Measurements from ENCODE around the gene TNNI3. TPM values are rescaled to one million over a fixed set of nuclear protein-coding genes. Genes with fewer than 3 reads are reported as not detected.
A peak's percentile ranks its signal among the peaks of the same experiment; 100 is the strongest.

The TNNI3 gene
- total RNA-seq, 2 donors from 2014 or later, result not detected

DNA sequence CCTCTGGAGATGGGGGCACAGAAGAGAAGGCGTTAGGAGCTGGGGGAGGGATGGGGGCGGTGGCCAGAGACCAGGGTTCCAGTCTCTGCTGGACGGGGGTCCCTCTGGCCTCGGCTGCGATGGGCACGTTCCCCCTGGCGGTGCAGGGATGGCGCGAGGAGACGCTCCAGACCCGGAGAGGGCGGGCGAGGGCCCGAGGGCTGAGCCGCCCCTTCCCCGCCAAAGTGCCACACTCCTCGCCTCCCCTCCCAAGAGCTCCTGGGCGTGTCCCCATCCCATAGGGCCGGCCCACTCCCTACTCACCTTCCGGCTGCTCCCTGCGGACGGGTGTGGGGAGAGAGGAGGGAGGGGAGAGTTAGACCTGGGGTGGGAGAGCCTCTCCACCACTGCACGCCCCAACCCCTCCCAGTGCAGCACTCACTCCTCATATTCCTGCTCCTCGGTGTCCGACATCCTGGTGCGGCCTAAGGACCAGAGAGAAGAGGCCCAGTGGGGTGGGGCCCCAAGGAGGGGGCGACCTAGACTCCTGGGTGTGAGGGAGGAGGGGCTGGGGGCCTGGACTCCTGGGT, 10.7 kb downstream of the TNNI3 start:
- peaks cover 11 to 13% of the 10 kb centered on the region in 2 donors for H3K4me1 Mint-ChIP-seq (ENCODE audit: low read depth in 2 of 2)
- peaks cover 39 to 53% of the 10 kb centered on the region in 2 donors for H3K27me3 Mint-ChIP-seq
- H3K36me3 Mint-ChIP-seq, result no peaks in the 10 kb centered on the region
- H3K9me3 Mint-ChIP-seq, result peaks cover under 1% of the 10 kb centered on the region
- ATAC-seq (peak in 1 of 2 donors; percentile 43), DNase-seq (ENCODE audit: low spot score) (no peak)
- no peak overlapping the region for H3K4me3 Mint-ChIP-seq
- H3K27ac Mint-ChIP-seq, result no peak overlapping the region

DNA sequence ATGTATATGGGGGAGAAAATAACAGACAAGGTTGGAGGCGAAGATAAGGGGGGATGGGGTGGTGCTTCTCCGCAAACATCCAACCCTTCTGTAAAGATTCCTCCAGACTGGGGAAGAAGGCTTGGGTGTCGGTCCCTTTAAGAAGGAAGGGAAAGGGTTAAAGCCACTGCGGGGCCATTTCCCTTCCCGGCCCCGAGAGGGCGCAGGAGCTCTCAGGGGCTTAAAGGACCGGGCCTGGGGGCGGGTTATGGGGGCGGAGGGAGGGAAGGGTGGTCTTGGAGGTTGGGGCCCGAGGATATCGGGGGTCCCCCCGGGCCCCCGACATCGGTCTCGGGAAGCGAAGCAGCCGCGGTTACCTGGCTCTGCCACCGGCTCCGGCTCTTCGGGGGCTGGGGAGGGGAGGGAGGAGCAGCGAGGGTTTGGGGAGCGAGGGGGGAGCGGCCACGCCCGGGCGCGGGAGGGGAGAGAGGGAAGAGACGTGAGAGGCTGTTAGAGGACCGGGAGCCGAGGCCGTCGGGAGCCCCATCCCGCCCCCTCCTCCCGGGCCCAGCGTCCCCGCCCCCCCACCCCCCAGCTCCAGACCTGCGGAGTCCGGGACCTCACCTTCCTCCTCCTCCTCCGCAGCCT, 11.3 kb downstream of the TNNI3 start:
- H3K4me1 Mint-ChIP-seq (ENCODE audit: low read depth in 2 of 2), result peaks cover 8 to 10% of the 10 kb centered on the region in 2 donors
- no peak for ATAC-seq
- H3K9me3 Mint-ChIP-seq, result no peaks in the 10 kb centered on the region
- H3K36me3 Mint-ChIP-seq, result no peaks in the 10 kb centered on the region
- no peak overlapping the region for H3K4me3 Mint-ChIP-seq
- H3K27me3 Mint-ChIP-seq, result peaks cover 40 to 53% of the 10 kb centered on the region in 2 donors
- no peak for DNase-seq (ENCODE audit: low spot score)
- no peak overlapping the region for H3K27ac Mint-ChIP-seq

- H3K27ac Mint-ChIP-seq, result no peak overlapping the region
- H3K27me3 Mint-ChIP-seq, result peaks cover 37 to 49% of the 10 kb centered on the region in 2 donors
- no peak for DNase-seq (ENCODE audit: low spot score)
- H3K4me1 Mint-ChIP-seq (ENCODE audit: low read depth in 2 of 2), result peaks cover 8 to 10% of the 10 kb centered on the region in 2 donors
- H3K36me3 Mint-ChIP-seq, result no peaks in the 10 kb centered on the region
- ATAC-seq, result no peak
- no peaks in the 10 kb centered on the region for H3K9me3 Mint-ChIP-seq
- H3K4me3 Mint-ChIP-seq, result no peak overlapping the region
Observed at GRCh38 chr19:55145232-55145631, 12.3 kb downstream of the TNNI3 start.

GRCh38 chr19:55141696-55142095, 15.8 kb downstream of the TNNI3 start:
- H3K27ac Mint-ChIP-seq, result no peak overlapping the region
- H3K36me3 Mint-ChIP-seq, result no peaks in the 10 kb centered on the region
- peaks cover 20 to 30% of the 10 kb centered on the region in 2 donors for H3K27me3 Mint-ChIP-seq
- ATAC-seq (no peak), DNase-seq (ENCODE audit: low spot score) (no peak)
- H3K4me1 Mint-ChIP-seq (ENCODE audit: low read depth in 2 of 2), result peaks cover 8% of the 10 kb centered on the region in 2 donors
- no peak overlapping the region for H3K4me3 Mint-ChIP-seq
- no peaks in the 10 kb centered on the region for H3K9me3 Mint-ChIP-seq

GRCh38 chr19:55137915-55138314, 19.6 kb downstream of the TNNI3 start:
- ATAC-seq (no peak), DNase-seq (ENCODE audit: low spot score) (no peak)
- Mint-ChIP-seq H3K4me1 (ENCODE audit: low read depth in 2 of 2) (peaks cover 0 to 2% of the 10 kb centered on the region in 2 donors), H3K36me3 (no peaks in the 10 kb centered on the region), H3K4me3 (no peak overlapping the region), H3K9me3 (no peaks in the 10 kb centered on the region), H3K27me3 (peaks cover 0 to 6% of the 10 kb centered on the region in 2 donors), H3K27ac (no peak overlapping the region)

DNA sequence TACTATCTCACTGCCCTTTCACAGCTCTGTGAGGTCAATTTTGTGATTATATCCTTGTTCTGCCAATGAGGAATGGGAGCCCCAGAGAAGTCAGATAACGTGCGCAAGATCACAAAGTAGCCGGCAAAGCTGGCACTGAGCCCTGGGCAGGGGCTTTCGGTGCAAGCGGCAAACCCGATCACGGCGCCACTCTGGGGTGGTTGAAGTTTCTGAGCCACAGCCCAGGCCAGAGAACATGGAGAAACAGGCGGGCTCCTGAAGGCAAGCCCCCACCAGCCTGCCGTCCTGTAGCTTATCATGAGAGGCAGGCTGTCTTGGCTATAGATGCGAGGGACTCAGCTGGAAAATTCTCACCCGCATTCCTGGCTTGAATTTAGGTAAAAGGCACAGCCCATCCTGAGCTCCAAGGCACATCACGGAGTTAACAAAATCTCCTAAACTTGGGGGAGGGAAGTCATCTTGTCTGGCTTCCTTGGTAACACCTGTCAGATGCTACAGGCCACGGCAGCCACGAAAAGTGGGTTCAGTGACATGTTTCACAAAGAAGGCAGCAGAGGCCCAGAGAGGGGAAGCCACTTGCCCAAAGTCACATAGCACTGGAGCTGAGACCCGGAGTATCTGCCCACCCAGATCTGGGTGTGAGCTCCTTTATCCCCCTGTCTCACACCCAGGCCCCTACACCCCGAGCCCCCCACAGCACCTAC, 21.0 kb downstream of the TNNI3 start:
- Mint-ChIP-seq H3K27me3 (peaks cover 2 to 7% of the 10 kb centered on the region in 2 donors), H3K9me3 (no peaks in the 10 kb centered on the region), H3K36me3 (no peaks in the 10 kb centered on the region), H3K4me1 (ENCODE audit: low read depth in 2 of 2) (peaks cover 0 to 2% of the 10 kb centered on the region in 2 donors), H3K27ac (no peak overlapping the region), H3K4me3 (no peak overlapping the region)
- DNase-seq (ENCODE audit: low spot score), result peak; percentile 5
- no peak for ATAC-seq

DNA sequence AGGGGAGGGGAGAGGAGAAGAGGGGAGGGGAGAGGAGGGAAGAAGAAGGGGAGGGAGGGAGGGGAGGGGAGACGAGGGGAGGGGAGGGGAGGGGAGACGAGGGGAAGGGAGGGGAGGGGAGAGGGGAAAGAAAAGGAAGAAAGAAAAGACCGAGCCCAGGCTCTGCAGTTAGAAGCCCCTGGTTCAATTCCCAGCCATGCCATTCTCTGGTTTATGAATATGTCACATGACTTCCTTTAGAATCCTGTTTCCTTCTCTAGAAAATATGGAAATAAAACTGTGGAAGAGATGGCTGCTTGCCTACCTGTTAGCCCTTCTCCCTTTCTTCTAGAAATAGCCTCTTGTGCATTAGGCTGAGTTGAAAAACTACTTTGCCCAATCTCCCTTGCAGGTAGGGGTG, 22.8 kb downstream of the TNNI3 start:
- no peak overlapping the region for H3K4me3 Mint-ChIP-seq
- no peaks in the 10 kb centered on the region for H3K4me1 Mint-ChIP-seq (ENCODE audit: low read depth in 2 of 2)
- DNase-seq (ENCODE audit: low spot score) (no peak), ATAC-seq (no peak)
- H3K9me3 Mint-ChIP-seq, result no peaks in the 10 kb centered on the region
- no peaks in the 10 kb centered on the region for H3K36me3 Mint-ChIP-seq
- no peak overlapping the region for H3K27ac Mint-ChIP-seq
- peaks cover 12 to 15% of the 10 kb centered on the region in 2 donors for H3K27me3 Mint-ChIP-seq

DNA sequence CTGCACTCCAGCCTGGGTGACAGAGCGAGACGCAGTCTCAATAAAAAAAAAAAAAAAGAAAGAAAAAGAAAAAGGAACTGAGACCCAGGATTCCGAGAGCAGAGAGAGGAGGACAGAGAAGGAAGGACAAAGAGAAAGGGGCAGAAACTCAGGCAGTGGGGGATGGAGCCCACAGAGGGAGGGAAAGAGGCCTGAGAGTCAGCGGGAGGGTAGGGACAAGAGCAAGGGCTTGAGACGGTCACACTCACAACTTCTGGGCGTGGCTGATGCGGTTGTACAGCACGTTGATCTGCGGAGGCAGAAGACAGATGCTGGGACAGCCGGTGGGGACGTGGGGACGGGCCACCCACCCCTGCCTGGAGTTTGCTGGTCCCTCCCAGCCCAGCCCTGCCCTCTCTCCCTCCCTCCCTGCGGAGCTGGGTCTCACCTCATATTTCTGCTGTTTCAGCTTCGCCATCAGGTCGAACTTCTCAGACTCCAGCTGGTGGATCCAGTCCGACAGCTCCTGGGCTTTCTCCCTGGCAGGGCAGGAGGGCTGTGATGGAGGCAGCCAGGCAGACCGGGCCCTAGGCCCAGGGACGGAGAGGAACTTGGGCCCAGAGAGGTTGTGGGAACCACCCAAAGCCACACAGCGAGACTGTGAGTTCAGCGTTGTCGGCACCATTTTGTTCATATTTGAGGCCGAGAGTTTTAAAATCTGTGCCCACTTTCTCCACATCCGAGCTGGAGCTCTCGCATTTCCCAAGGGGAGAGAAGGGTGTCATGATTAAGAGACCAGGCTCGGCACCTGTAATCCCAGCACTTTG, 23.7 kb downstream of the TNNI3 start:
- DNase-seq (ENCODE audit: low spot score), result peak; percentile 25
- Mint-ChIP-seq H3K4me1 (ENCODE audit: low read depth in 2 of 2) (no peaks in the 10 kb centered on the region), H3K36me3 (no peaks in the 10 kb centered on the region), H3K9me3 (no peaks in the 10 kb centered on the region), H3K4me3 (no peak overlapping the region), H3K27ac (no peak overlapping the region), H3K27me3 (peaks cover 16 to 22% of the 10 kb centered on the region in 2 donors)
- no peak for ATAC-seq

DNA sequence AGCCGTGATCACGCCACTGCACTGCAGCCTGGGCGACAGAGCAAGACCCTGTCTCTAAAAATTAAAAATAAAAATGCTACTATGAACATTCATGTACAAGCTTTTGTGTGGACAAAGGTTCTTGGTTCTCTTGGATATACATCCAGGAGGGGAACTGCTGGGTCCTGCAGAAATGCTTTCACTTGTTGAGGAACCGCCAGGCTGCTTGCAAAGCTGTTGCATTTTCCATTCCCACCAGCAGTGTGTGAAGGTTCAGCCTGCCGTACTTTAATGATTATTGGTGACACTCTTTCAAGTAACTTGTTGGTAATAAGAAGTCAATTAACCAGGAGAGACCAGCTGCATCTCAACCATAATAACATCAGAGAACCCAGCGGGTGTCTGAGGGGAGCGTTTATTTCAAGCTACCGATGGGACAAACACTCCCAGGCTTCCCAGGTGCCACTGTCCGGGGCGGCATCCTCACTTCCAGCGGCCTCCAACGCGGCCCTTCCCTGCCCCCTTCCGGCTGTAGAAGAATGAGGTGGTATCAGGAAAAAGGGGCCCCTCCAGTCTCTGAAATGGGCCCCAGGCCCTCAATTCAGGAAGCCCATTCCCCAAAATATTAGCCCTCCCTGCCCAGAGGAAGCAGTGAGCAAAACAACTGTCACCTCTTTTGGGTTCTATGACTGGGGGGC, 24.9 kb downstream of the TNNI3 start:
- Mint-ChIP-seq H3K36me3 (no peaks in the 10 kb centered on the region), H3K9me3 (no peaks in the 10 kb centered on the region), H3K27me3 (peaks cover 22 to 31% of the 10 kb centered on the region in 2 donors), H3K4me1 (ENCODE audit: low read depth in 2 of 2) (no peaks in the 10 kb centered on the region), H3K27ac (no peak overlapping the region), H3K4me3 (no peak overlapping the region)
- ATAC-seq (no peak), DNase-seq (ENCODE audit: low spot score) (peak; percentile 60)

DNA sequence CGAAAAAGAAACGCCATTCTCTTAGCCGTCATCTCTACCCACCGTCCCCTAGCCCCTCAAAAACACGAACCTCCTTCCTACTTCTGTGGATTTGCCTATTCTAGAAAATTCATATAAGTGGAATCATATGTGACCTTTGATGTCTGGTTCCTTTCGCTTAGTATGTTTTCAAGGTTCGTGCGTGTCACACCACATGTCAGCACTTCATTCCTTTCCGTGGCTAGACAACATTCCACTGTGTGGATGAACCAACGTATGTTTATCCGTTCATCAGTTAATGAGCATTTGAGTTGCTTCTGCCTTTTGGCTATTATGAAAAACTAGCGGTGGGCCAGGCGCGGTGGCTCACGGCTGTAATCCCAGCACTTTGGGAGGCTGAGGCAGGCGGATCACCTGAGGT, 26.1 kb downstream of the TNNI3 start:
- no peak overlapping the region for H3K27ac Mint-ChIP-seq
- H3K4me3 Mint-ChIP-seq, result no peak overlapping the region
- H3K27me3 Mint-ChIP-seq, result peaks cover 31 to 42% of the 10 kb centered on the region in 2 donors
- H3K4me1 Mint-ChIP-seq (ENCODE audit: low read depth in 2 of 2), result no peaks in the 10 kb centered on the region
- no peaks in the 10 kb centered on the region for H3K9me3 Mint-ChIP-seq
- H3K36me3 Mint-ChIP-seq, result no peaks in the 10 kb centered on the region
- no peak for ATAC-seq
- peak; percentile 20 for DNase-seq (ENCODE audit: low spot score)

GRCh38 chr19:55119053-55119452, 38.5 kb downstream of the TNNI3 start:
- H3K4me1 Mint-ChIP-seq (ENCODE audit: low read depth in 2 of 2), result peaks cover 24 to 33% of the 10 kb centered on the region in 2 donors
- H3K4me3 Mint-ChIP-seq, result peak overlapping the region; percentile 70
- ATAC-seq, result no peak
- peaks cover 9% of the 10 kb centered on the region for H3K36me3 Mint-ChIP-seq
- H3K27me3 Mint-ChIP-seq, result peaks cover 16% of the 10 kb centered on the region in 2 donors
- no peaks in the 10 kb centered on the region for H3K9me3 Mint-ChIP-seq
- H3K27ac Mint-ChIP-seq, result no peak overlapping the region
- DNase-seq (ENCODE audit: low spot score), result no peak

DNA sequence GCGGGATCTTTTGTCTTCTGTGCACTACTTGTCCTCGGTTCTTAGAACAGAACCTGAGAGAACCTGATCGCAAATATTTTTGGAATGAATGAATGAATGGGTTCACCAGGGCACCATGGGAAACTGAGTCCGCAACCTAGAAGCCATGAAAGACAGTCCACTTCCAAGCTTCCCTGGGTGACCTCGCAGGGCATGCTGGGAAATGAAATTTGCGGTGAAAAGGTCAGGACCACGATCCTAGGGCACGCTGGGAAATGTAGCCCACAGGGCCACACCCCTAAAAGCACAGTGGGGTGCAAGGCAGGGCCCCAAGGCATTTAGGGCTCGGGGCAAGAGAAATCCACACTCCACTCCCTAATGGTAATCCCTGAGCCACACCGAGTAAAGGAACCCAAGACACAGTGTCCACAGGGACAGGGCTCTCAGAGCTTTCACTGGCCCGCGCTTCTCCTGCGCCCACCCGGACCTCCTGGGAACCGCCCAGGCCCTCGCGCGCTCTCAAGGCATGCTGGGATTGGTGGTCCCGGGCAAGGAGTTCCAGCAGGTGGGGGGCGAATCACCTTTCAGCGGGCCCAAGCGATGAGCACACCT, 39.0 kb downstream of the TNNI3 start:
- peaks cover 24 to 33% of the 10 kb centered on the region in 2 donors for H3K4me1 Mint-ChIP-seq (ENCODE audit: low read depth in 2 of 2)
- peaks cover 10% of the 10 kb centered on the region in 2 donors for H3K27me3 Mint-ChIP-seq
- H3K4me3 Mint-ChIP-seq, result peak overlapping the region; percentile 99
- DNase-seq (ENCODE audit: low spot score), result peak; percentile 54
- no peak for ATAC-seq
- H3K27ac Mint-ChIP-seq, result peak overlapping the region; percentile 91 to 96
- H3K36me3 Mint-ChIP-seq, result peaks cover 9% of the 10 kb centered on the region
- no peaks in the 10 kb centered on the region for H3K9me3 Mint-ChIP-seq
